Measurements from ENCODE around the gene ARHGEF28.

Gene ARHGEF28

GRCh38 chr5:73853091-73853490 is 227.1 kb downstream of the ARHGEF28 start:
- no peak for FAIRE-seq
- TF ChIP-seq POLR2A (IDR thresholded peaks at IDR 0.05; ENCODE audit: low read depth, low read length) (no peak), TAF1 (IDR thresholded peaks at IDR 0.05; ENCODE audit: borderline replicate concordance, low read depth, low read length) (no peak), POLR2AphosphoS5 (IDR thresholded peaks at IDR 0.05; ENCODE audit: low read depth, low read length) (no peak)
- no peak for DNase-seq (ENCODE audit: insufficient read length)

DNA sequence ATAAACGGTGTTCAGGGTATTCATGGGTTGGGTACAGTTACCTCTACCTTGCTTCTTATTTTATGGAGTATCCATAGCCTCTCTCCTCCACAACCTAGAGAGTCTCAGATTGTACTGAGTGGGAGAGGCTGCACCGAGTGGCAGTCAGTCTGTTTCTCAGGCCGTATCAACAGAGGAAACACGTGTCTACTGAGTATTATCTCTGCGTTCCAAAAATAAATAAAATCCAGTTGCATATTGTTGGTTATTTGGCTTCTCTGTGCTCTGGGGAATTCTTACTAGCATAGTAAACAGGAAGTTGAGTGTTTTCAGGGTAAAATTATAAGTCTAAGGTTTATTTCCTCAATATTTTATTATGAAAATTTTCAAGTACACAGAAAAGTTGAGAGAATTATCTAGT is 231.0 kb downstream of the ARHGEF28 start:
- DNase-seq (ENCODE audit: insufficient read length): no peak
- TF ChIP-seq TAF1 (IDR thresholded peaks at IDR 0.05; ENCODE audit: borderline replicate concordance, low read depth, low read length): no peak
- no peak for TF ChIP-seq POLR2AphosphoS5 (IDR thresholded peaks at IDR 0.05; ENCODE audit: low read depth, low read length)
- no peak for TF ChIP-seq POLR2A (IDR thresholded peaks at IDR 0.05; ENCODE audit: low read depth, low read length)
- FAIRE-seq: peak; percentile 14

DNA sequence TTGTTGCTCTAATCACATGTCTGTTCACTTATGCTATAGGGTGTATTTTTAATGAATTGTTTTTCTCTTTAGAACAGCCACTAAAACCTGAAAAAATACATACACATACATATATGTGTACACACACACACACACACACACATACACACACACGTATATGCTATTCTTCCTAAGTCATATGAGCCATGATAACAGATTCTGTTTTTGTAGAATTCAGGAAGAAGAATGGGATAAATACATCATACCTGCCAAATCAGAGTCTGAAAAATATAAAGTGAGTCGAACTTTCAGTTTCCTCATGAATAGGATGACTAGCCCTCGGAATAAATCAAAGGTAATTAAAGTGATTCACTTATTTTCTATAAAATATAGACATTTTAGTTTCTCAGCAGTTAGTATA is 231.4 kb downstream of the ARHGEF28 start:
- DNase-seq (ENCODE audit: insufficient read length) (no peak), FAIRE-seq (peak; percentile 40)
- no peak for TF ChIP-seq TAF1 (IDR thresholded peaks at IDR 0.05; ENCODE audit: borderline replicate concordance, low read depth, low read length)
- no peak for TF ChIP-seq POLR2AphosphoS5 (IDR thresholded peaks at IDR 0.05; ENCODE audit: low read depth, low read length)
- no peak for TF ChIP-seq POLR2A (IDR thresholded peaks at IDR 0.05; ENCODE audit: low read depth, low read length)

DNA sequence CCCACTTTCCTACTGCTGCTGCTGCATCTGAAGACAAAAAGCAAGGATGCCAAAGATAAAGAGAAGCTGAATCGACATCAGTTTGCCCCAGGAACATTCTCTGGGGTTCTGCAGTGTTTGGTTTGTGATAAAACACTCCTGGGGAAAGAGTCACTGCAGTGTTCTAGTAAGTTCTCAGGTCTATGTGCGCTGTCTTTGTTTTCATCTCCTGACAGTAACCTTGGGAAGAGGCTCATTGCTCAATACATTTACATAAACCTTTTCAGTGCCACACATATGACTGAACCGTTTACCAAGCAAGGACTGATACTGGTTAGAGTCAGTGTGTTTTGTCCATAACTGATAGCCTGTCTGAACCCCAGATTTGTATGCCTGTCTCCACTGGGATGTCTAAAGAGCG is 232.1 kb downstream of the ARHGEF28 start:
- no peak for DNase-seq (ENCODE audit: insufficient read length)
- no peak for TF ChIP-seq POLR2A (IDR thresholded peaks at IDR 0.05; ENCODE audit: low read depth, low read length)
- no peak for TF ChIP-seq TAF1 (IDR thresholded peaks at IDR 0.05; ENCODE audit: borderline replicate concordance, low read depth, low read length)
- no peak for TF ChIP-seq POLR2AphosphoS5 (IDR thresholded peaks at IDR 0.05; ENCODE audit: low read depth, low read length)
- FAIRE-seq: no peak

- FAIRE-seq (no peak), DNase-seq (ENCODE audit: insufficient read length) (no peak)
- TF ChIP-seq POLR2AphosphoS5 (IDR thresholded peaks at IDR 0.05; ENCODE audit: low read depth, low read length) (no peak), POLR2A (IDR thresholded peaks at IDR 0.05; ENCODE audit: low read depth, low read length) (no peak), TAF1 (IDR thresholded peaks at IDR 0.05; ENCODE audit: borderline replicate concordance, low read depth, low read length) (no peak)
Observed at GRCh38 chr5:73858776-73859175, 232.8 kb downstream of the ARHGEF28 start.

- TF ChIP-seq TAF1 (IDR thresholded peaks at IDR 0.05; ENCODE audit: borderline replicate concordance, low read depth, low read length) (no peak), POLR2A (IDR thresholded peaks at IDR 0.05; ENCODE audit: low read depth, low read length) (no peak), POLR2AphosphoS5 (IDR thresholded peaks at IDR 0.05; ENCODE audit: low read depth, low read length) (no peak)
- no peak for DNase-seq (ENCODE audit: insufficient read length)
- FAIRE-seq: no peak
Observed at GRCh38 chr5:73859696-73860095, 233.7 kb downstream of the ARHGEF28 start.

DNA sequence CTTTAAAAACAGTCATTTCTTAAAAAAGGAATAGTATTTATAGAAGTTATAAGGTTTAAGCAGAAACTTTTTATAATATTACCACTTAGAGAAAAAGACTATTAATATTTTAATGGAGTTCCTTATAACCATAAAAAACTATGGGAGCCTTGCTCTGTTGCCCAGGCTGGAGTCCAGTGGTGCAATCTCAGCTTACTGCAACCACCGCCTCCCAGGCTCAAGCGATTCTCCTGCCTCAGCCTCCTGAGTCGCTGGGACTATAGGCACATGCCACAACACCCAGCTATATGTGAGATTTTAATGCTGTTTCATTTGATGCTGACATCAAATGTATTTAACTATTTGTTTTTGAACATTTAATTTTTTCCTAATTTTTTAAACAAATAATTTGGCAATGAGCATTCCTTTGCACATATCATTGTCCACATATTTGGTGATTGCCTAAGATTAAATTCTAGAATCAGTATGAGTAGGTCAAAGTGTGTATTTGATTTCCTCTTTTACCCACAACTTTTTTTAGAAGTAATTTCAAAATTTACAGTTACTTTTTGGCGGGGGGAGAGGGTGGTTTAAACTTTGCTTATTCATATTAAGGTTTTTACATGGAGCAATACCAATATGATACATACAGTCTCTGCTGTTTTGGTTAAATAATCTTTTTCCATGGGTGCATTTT is 235.5 kb downstream of the ARHGEF28 start:
- TF ChIP-seq POLR2A (IDR thresholded peaks at IDR 0.05; ENCODE audit: low read depth, low read length) (no peak), POLR2AphosphoS5 (IDR thresholded peaks at IDR 0.05; ENCODE audit: low read depth, low read length) (no peak), TAF1 (IDR thresholded peaks at IDR 0.05; ENCODE audit: borderline replicate concordance, low read depth, low read length) (no peak)
- DNase-seq (ENCODE audit: insufficient read length) (no peak), FAIRE-seq (no peak)

- DNase-seq (ENCODE audit: insufficient read length) (no peak), FAIRE-seq (no peak)
- TF ChIP-seq POLR2A (IDR thresholded peaks at IDR 0.05; ENCODE audit: low read depth, low read length) (no peak), POLR2AphosphoS5 (IDR thresholded peaks at IDR 0.05; ENCODE audit: low read depth, low read length) (no peak), TAF1 (IDR thresholded peaks at IDR 0.05; ENCODE audit: borderline replicate concordance, low read depth, low read length) (no peak)
Observed at GRCh38 chr5:73862796-73863195, 236.8 kb downstream of the ARHGEF28 start.

DNA sequence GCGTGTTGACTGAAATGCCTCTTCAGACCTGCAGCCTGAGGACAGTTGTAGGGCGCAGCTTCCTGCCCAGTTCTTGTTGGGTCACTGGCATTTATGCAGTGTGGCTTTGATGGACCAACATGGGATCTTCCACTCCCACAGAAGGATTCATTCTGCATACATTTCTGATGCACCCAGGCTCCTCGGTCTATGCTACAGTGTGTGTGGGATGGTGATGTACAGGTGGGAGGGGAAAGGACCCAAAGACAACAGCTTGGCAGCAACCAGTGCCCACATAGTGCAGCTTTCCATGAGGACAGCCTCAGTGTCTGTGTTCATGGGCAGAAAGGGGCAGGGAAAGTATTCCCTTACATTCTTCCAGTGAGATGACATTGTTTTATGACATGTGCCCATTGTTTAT is 237.9 kb downstream of the ARHGEF28 start:
- no peak for FAIRE-seq
- TF ChIP-seq TAF1 (IDR thresholded peaks at IDR 0.05; ENCODE audit: borderline replicate concordance, low read depth, low read length): no peak
- TF ChIP-seq POLR2AphosphoS5 (IDR thresholded peaks at IDR 0.05; ENCODE audit: low read depth, low read length): no peak
- no peak for TF ChIP-seq POLR2A (IDR thresholded peaks at IDR 0.05; ENCODE audit: low read depth, low read length)
- DNase-seq (ENCODE audit: insufficient read length): no peak

GRCh38 chr5:73865315-73865714 is 239.3 kb downstream of the ARHGEF28 start:
- FAIRE-seq: no peak

DNA sequence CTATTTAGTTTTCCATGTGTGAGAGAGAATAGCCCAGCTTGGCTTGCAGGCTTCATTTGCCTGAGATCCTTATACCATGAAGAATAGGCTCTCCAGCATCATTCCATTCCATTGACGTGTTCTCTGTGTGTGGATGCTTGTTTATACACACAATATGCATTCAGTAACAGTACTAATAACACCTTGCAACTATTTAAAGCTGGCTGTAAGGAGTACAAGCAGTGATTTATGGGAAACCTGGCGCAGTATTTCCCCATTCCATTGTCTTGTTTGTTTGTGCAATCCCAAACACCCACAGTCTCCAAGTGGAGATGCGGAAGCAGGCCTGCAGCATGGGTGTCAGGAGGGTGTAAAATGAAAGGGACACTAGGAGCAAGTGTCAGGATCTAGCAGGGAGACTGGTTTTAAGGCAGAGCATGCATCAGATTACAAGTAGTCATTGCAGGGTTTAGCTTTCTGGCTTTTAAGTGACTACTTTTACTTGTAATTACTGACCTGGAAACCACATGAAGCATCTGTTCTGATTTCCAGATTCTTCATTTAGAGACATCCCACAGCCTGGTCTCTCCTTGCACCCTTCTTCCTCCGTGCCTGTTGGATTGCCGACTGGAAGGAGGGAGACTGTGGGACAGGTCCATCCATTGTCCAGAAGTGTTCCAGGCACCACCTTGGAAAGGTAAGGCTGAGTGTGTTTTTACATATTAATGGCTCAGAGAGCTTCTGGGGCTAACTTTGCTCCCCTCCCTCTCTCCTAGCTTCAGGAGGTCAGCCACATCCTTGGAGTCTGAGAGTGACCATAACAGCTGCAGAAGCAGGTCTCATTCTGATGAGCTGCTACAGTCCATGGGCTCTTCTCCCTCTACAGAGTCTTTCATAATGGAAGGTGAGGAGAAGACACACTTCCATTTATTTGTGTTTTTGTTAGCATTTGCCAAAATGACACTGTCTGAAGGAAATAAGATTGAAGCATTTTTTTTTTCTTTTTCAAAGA is 241.6 kb downstream of the ARHGEF28 start:
- FAIRE-seq: no peak
- DNase-seq (ENCODE audit: insufficient read length): no peak

More at GRCh38 chr5:73865315-73865714, 239.3 kb downstream of the ARHGEF28 start:
- no peak for DNase-seq (ENCODE audit: insufficient read length)
- TF ChIP-seq TAF1 (IDR thresholded peaks at IDR 0.05; ENCODE audit: borderline replicate concordance, low read depth, low read length) (no peak), POLR2A (IDR thresholded peaks at IDR 0.05; ENCODE audit: low read depth, low read length) (no peak), POLR2AphosphoS5 (IDR thresholded peaks at IDR 0.05; ENCODE audit: low read depth, low read length) (no peak)

More for the DNA sequence above, 241.6 kb downstream of the ARHGEF28 start:
- TF ChIP-seq POLR2AphosphoS5 (IDR thresholded peaks at IDR 0.05; ENCODE audit: low read depth, low read length): no peak
- TF ChIP-seq TAF1 (IDR thresholded peaks at IDR 0.05; ENCODE audit: borderline replicate concordance, low read depth, low read length): no peak
- TF ChIP-seq POLR2A (IDR thresholded peaks at IDR 0.05; ENCODE audit: low read depth, low read length): no peak
